GM21515 (cell line): ENCODE measurements around the gene VDAC1.

Experiments
- ATAC-seq: cut with Tn5 transposase; IDR thresholded peaks from one replicate; pipeline ENCODE4 v1.9.1; 2021; ENCODE audit not compliant: unreplicated experiment

The VDAC1 gene

DNA sequence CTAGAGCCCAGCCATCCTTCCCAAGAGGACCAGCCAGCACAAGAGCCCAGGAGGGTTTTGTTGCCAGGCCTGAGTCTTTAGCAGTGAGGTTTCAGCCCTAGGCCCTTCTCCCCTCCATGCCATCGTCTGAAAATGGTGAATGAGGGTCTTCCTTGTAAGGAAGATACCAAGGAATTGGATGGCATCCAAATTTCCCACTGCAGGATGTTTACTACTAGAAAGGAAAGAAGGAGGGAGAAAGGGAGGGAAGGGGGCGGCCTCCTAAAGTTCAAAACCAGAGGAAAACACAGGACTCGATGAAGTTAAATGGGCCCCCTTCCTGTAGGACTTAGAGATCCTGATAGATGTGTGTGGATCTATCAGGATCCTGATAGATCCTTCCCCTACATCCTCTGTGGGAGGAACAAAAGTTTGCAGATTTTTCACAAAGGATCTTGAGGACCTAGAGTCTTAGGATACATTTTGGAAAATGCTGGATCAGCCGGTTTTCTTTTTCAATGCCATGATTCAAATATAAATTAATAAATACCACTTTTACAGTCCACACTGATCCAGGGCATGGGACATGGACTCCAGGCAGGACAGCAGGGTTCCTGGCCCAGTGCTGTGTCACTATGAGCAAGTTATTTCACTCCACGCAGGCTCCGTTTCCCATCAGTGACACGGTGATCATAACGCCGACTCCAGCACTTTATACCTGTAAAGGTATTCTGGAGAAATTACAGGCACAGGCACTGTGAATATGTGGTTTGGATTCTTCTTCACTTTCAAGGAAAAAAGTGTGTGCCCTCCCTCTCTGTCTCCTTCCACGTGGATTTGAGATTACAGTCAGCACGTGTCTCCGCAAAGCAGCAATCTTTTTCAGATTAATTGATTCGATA is 77.2 kb downstream of the VDAC1 start:
- no peak for ATAC-seq

DNA sequence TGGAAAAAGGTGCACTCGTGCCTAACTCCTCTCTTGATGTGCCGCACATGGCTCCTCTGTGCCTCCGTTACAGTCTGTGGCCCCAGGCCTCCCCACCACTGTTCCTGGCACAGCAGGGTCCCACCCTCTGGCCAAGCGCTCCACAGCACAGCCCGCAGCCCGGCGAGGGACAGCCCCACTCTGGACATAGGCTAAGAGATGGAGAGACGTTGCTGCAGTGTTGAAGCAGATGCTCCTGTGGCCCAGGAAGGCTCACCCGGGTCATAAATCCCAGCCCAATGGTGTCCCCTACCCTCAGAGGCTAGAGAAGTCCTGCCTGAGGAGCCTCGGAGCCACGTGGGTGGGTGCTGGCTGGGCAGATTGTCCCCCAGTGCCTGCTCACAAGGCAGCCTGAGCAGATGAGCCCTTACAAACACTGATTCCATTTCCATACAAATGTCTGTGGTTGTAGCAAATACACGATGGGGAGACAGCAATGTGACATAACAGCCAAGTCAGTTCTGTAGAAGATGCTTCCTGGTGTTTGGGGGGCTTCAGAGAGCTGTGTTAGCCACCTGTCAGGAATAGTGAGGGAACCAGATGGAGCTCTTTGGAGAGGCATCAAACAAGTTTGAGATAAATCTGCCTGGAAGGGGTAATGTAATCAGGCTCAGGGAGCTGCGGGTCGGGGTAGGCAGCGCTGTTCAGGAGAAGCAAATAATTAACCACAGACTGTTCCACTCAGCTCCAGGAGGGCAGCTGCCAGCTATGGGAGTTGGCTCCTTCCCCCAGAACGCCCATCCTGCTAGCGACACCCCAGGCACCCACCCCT is 78.1 kb downstream of the VDAC1 start:
- no peak for ATAC-seq

DNA sequence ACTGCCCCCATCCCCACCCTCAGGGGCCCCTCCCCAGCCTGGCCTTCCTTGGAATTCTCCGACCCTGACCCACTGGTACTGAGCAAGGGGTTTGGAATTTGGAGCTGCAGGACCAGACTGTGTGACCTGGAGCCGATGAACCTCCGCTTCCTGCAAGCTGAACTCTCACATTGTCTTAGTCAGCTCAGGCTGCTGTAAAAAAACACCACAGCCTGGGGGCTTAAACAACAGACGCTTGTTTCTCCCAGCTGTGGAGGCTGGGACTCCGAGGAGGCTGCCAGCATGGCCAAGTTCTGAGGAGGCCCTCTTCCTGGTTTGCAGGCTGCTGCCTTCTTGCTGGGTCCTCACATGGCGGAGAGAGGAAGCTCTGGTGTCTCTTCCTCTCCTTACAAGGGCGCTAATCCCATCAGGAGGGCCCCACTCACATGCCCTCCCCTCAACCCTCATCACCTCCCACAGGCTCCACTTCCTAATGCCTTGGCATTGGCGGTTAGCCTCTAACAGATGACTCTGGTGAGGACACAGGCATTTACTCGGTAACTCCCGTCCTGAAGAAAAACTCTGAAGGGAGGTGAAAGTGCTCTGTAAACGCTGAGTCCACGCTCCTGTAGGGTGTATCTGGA is 78.8 kb downstream of the VDAC1 start:
- no peak for ATAC-seq

GRCh38 chr5:133925269-133925668 is 79.5 kb downstream of the VDAC1 start:
- ATAC-seq, result no peak

- ATAC-seq, result no peak
These were observed 80.4 kb downstream of the VDAC1 start for GRCh38 chr5:133924221-133924920.

- no peak for ATAC-seq
These were observed 82.8 kb downstream of the VDAC1 start for GRCh38 chr5:133921979-133922378.
